RWPE2 (cell line): ENCODE results near the gene ATR.
"Not testable (repeated sequence)": the region's sequence is repeated elsewhere in the genome, so short reads cannot be mapped to it uniquely, and the experiment has no call there.

Experiments used
- ATAC-seq: fragments of 200-7000 bp; cut with Tn5 transposase; 3 replicates; pipeline ENCODE4 v1.9.1; 2021; ENCODE audit warnings: low read depth
- DNase-seq: peaks from one replicate; pipeline ENCODE4 v3.0.0-alpha.2; 2020; ENCODE audit warnings: low spot score
- H3K27ac ChIP-seq: fragments of 450-650 bp; 2 replicates; pipeline ENCODE4 v1.5.1; 2017; ENCODE audit warnings: mild to moderate bottlenecking; ENCODE audit not compliant: poor library complexity, severe bottlenecking
- H3K27me3 ChIP-seq: fragments of 250-450 bp; sonication (Bioruptor Pico); 2 replicates; pipeline ENCODE4 v1.5.1; 2021; ENCODE audit warnings: mild to moderate bottlenecking, moderate library complexity; ENCODE audit not compliant: insufficient read depth, poor library complexity, severe bottlenecking
- H3K36me3 ChIP-seq: fragments of 250-450 bp; sonication (Bioruptor Pico); 2 replicates; pipeline ENCODE4 v1.5.1; 2020; ENCODE audit warnings: low read depth, mild to moderate bottlenecking, moderate library complexity
- H3K4me1 ChIP-seq: fragments of 250-450 bp; sonication (Bioruptor Pico); 2 replicates; pipeline ENCODE4 v1.5.1; 2021; ENCODE audit warnings: mild to moderate bottlenecking, moderate library complexity; ENCODE audit not compliant: insufficient read depth, poor library complexity, severe bottlenecking
- H3K4me3 ChIP-seq: fragments of 250-450 bp; sonication (Bioruptor Pico); 2 replicates; pipeline ENCODE4 v1.5.1; 2021; ENCODE audit warnings: mild to moderate bottlenecking, moderate library complexity; ENCODE audit not compliant: severe bottlenecking
- H3K9me3 ChIP-seq: fragments of 250-450 bp; sonication (Bioruptor Pico); 2 replicates; pipeline ENCODE4 v1.5.1; 2021; ENCODE audit warnings: mild to moderate bottlenecking, moderate library complexity; ENCODE audit not compliant: severe bottlenecking
- TF ChIP-seq, protein P1 (sequence below): fragments of 450-650 bp; IDR thresholded peaks from one replicate; pipeline ENCODE4 v1.5.1; 2017; ENCODE audit warnings: mild to moderate bottlenecking, moderate library complexity; ENCODE audit not compliant: poor library complexity, severe bottlenecking

Gene ATR

GRCh38 chr3:142444343-142444742, 134.2 kb downstream of the ATR start:
- Histone ChIP-seq H3K27me3 (no peaks in the 10 kb centered on the region), H3K27ac (no peak overlapping the region), H3K36me3 (peaks cover 10% of the 10 kb centered on the region), H3K9me3 (no peaks in the 10 kb centered on the region), H3K4me3 (no peak overlapping the region), H3K4me1 (peaks cover 15% of the 10 kb centered on the region)
- no peak for DNase-seq
- no peak for ATAC-seq
- TF ChIP-seq, protein P1, sequence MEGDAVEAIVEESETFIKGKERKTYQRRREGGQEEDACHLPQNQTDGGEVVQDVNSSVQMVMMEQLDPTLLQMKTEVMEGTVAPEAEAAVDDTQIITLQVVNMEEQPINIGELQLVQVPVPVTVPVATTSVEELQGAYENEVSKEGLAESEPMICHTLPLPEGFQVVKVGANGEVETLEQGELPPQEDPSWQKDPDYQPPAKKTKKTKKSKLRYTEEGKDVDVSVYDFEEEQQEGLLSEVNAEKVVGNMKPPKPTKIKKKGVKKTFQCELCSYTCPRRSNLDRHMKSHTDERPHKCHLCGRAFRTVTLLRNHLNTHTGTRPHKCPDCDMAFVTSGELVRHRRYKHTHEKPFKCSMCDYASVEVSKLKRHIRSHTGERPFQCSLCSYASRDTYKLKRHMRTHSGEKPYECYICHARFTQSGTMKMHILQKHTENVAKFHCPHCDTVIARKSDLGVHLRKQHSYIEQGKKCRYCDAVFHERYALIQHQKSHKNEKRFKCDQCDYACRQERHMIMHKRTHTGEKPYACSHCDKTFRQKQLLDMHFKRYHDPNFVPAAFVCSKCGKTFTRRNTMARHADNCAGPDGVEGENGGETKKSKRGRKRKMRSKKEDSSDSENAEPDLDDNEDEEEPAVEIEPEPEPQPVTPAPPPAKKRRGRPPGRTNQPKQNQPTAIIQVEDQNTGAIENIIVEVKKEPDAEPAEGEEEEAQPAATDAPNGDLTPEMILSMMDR: no peak

- not testable (repeated sequence) for H3K4me3 ChIP-seq, ATAC-seq, DNase-seq, H3K27me3 ChIP-seq, H3K27ac ChIP-seq, H3K9me3 ChIP-seq, H3K4me1 ChIP-seq, H3K36me3 ChIP-seq
Observed at GRCh38 chr3:142443060-142443459, 135.5 kb downstream of the ATR start.

DNA sequence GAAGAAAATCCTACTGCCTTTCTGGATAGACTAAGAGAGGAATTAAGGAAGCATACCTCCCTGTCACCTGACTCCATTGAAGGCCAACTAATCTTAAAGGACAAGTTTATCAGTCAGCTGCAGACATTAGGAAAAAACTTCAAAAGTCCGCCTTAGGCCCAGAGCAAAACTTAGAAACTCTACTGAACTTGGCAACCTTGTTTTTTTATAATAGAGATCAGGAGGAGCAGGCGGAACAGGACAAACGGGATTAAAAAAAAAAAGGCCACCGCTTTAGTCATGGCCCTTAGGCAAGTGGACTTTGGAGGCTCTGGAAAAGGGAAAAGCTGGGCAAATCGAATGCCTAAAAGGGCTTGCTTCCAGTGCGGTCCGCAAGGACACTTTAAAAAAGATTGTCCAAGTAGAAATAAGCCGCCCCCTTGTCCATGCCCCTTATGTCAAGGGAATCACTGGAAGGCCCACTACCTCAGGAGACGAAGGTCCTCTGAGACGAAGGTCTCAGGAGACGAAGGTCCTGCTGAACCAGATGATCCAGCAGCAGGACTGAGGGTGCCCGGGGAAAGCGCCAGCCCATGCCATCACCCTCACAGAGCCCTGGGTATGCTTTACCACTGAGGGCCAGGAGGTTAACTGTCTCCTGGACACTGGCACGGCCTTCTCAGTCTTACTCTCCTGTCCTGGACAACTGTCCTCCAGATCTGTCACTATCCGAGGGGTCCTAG, 138.9 kb downstream of the ATR start:
- H3K27ac ChIP-seq, H3K36me3 ChIP-seq, ATAC-seq, H3K9me3 ChIP-seq, DNase-seq, H3K4me3 ChIP-seq, H3K4me1 ChIP-seq, H3K27me3 ChIP-seq: not testable (repeated sequence)

- DNase-seq, H3K4me3 ChIP-seq, H3K36me3 ChIP-seq, H3K9me3 ChIP-seq, H3K27me3 ChIP-seq, H3K4me1 ChIP-seq, H3K27ac ChIP-seq, ATAC-seq: not testable (repeated sequence)
Observed at GRCh38 chr3:142438096-142438495, 140.4 kb downstream of the ATR start.

DNA sequence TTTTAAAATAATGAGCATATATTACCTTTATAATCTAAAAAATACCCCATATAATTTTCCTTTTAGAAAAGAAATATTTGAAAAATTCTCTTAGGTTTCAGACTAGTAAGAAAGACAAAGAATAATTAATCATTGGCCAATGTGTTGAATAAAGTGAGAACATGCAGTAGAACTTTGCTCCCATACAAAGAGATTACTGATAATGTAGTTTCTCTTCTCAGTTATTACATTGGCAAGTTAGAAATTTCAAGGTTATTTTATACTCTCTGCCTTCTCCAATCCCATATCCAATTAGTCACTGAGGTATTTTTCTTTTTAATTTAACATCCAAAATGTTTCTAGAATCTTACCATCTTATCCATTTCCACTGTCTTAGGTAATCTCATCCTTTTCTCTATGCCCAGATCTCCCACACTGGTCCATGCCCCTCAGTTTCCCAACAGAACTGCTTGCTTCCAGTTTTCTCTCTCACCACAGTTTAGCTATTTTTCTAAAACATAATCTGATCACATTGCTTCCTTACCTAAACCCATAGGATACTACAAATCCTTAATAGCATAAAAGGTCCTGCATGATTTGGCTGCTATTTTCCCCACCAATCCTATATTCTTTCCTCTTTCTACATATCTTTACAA, 141.5 kb downstream of the ATR start:
- ATAC-seq: no peak
- H3K36me3 ChIP-seq: peaks cover 15% of the 10 kb centered on the region
- TF ChIP-seq, protein P1: no peak
- H3K27ac ChIP-seq: no peak overlapping the region
- H3K27me3 ChIP-seq: no peaks in the 10 kb centered on the region
- DNase-seq: no peak
- no peaks in the 10 kb centered on the region for H3K9me3 ChIP-seq
- H3K4me3 ChIP-seq: no peak overlapping the region
- no peaks in the 10 kb centered on the region for H3K4me1 ChIP-seq

DNA sequence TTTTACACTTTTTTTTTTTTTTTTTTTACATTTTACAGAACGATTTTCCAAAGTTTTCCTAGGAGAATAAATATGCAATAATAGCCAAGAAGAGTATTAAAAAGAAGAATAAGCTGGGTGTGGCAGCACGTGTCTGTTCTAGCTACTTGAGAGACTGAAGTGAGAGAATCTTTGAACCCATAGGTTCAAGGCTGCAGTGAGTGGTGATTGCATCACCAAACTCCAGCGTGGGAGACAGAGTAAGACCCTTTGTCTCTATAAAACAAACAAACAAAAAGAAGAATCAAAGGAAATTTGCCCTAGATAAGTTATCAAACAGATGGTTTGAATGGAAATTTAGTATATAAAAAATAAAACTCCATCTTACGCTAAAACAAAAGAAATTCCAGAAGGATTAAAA, 144.0 kb downstream of the ATR start:
- Histone ChIP-seq H3K27ac (no peak overlapping the region), H3K27me3 (no peaks in the 10 kb centered on the region), H3K4me1 (no peaks in the 10 kb centered on the region), H3K9me3 (no peaks in the 10 kb centered on the region), H3K4me3 (no peak overlapping the region), H3K36me3 (peaks cover 23% of the 10 kb centered on the region)
- no peak for DNase-seq
- no peak for ATAC-seq
- TF ChIP-seq, protein P1: no peak
